AG09309 (cell line): ENCODE data around the gene SLC22A8.
A peak's percentile ranks its signal among the peaks of the same experiment; 100 is the strongest.

Source experiments
- DNase-seq: peaks from one replicate; pipeline ENCODE4 v3.0.0-alpha.2; 2010; ENCODE audit warnings: low read depth
- H3K4me3 ChIP-seq: 2 replicates; pipeline ENCODE4 v1.5.1; 2011; ENCODE audit warnings: mild to moderate bottlenecking, low read depth, low read length, moderate library complexity; ENCODE audit not compliant: control insufficient read depth
- CTCF ChIP-seq: IDR thresholded peaks from 2 replicates; pipeline ENCODE4 v1.5.1; 2011; ENCODE audit warnings: mild to moderate bottlenecking, low read depth, low read length, inconsistent platforms; ENCODE audit not compliant: insufficient read depth, control insufficient read depth; ENCODE audit errors: missing control alignments

SLC22A8 gene

GRCh38 chr11:62980133-62980760 is 35.4 kb downstream of the SLC22A8 start:
- TF ChIP-seq CTCF: no peak
- no peak for DNase-seq
- no peak overlapping the region for H3K4me3 ChIP-seq

- no peak for TF ChIP-seq CTCF
- no peak for DNase-seq
- H3K4me3 ChIP-seq: no peak overlapping the region
Measured at GRCh38 chr11:62976109-62976508, 39.5 kb downstream of the SLC22A8 start.

GRCh38 chr11:62974848-62975522 is 40.7 kb downstream of the SLC22A8 start:
- DNase-seq: no peak
- H3K4me3 ChIP-seq: no peak overlapping the region
- peak; percentile 31 for TF ChIP-seq CTCF

- H3K4me3 ChIP-seq: no peak overlapping the region
- DNase-seq: no peak
Measured at GRCh38 chr11:62965574-62965973, 50.1 kb downstream of the SLC22A8 start.

GRCh38 chr11:62962391-62962790 is 53.2 kb downstream of the SLC22A8 start:
- DNase-seq: no peak

More at GRCh38 chr11:62965574-62965973, 50.1 kb downstream of the SLC22A8 start:
- TF ChIP-seq CTCF: no peak

GRCh38 chr11:62961017-62961570 is 54.5 kb downstream of the SLC22A8 start:
- no peak for DNase-seq
- no peak for TF ChIP-seq CTCF
- no peak overlapping the region for H3K4me3 ChIP-seq

More at GRCh38 chr11:62962391-62962790, 53.2 kb downstream of the SLC22A8 start:
- H3K4me3 ChIP-seq: no peak overlapping the region
- no peak for TF ChIP-seq CTCF
